Omental fat pad (tissue), 4 donors: Measurements from ENCODE around the gene RESP18. TPM values are rescaled to one million over a fixed set of nuclear protein-coding genes. Genes with fewer than 3 reads are reported as not detected.

Experiments used
- ATAC-seq: fragments of 150-250 bp; one replicate; pipeline ENCODE4 v1.9.1; 2016; ENCODE audit warnings: mild to moderate bottlenecking, moderate library complexity; ENCODE audit not compliant: low FRiP score
- DNase-seq: peaks from one replicate; pipeline ENCODE4 v3.0.0-alpha.2; 2019; ENCODE audit warnings: low spot score
- total RNA-seq, 4 donors: library from RNA; depleted of rRNA; stranded (reverse); fragments of >200 nt; gene quantifications; one replicate each; pipeline ENCODE4 v1.1.0, GENCODE V29; 2016
- TF ChIP-seq, protein P1 (sequence below), 3 donors: fragments of 450-650 bp; IDR thresholded peaks; one replicate each; pipeline ENCODE4 v1.5.1; 2016 to 2017; ENCODE audit warnings: antibody characterized with exemption in 3 of 3, mild to moderate bottlenecking in 3 of 3, moderate library complexity in 2 of 3

The RESP18 gene
- total RNA-seq, 4 donors from 2014 or later = not detected

DNA sequence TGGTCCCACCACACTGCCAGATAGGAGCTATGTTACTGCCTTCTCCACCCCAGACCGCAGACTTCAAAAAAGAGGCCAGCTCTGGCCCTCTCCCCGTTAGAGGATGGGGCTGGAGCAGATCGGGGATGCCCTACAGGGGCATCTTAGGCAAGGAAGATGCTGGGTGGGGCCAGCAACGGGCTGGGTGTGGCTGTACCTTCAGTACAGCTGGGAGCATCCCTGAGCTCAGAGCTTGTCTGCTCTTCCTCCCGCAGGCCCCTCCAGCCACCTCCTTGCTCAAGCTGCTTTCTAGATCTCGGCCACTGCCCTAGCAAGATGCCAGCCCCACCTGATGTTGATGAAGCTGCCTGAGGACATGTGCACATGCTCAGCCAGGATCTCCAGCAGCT, 33.2 kb downstream of the RESP18 start:
- no peak for ATAC-seq
- TF ChIP-seq, protein P1, sequence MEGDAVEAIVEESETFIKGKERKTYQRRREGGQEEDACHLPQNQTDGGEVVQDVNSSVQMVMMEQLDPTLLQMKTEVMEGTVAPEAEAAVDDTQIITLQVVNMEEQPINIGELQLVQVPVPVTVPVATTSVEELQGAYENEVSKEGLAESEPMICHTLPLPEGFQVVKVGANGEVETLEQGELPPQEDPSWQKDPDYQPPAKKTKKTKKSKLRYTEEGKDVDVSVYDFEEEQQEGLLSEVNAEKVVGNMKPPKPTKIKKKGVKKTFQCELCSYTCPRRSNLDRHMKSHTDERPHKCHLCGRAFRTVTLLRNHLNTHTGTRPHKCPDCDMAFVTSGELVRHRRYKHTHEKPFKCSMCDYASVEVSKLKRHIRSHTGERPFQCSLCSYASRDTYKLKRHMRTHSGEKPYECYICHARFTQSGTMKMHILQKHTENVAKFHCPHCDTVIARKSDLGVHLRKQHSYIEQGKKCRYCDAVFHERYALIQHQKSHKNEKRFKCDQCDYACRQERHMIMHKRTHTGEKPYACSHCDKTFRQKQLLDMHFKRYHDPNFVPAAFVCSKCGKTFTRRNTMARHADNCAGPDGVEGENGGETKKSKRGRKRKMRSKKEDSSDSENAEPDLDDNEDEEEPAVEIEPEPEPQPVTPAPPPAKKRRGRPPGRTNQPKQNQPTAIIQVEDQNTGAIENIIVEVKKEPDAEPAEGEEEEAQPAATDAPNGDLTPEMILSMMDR (IDR thresholded peaks at IDR 0.05) = no peak
- DNase-seq = no peak

DNA sequence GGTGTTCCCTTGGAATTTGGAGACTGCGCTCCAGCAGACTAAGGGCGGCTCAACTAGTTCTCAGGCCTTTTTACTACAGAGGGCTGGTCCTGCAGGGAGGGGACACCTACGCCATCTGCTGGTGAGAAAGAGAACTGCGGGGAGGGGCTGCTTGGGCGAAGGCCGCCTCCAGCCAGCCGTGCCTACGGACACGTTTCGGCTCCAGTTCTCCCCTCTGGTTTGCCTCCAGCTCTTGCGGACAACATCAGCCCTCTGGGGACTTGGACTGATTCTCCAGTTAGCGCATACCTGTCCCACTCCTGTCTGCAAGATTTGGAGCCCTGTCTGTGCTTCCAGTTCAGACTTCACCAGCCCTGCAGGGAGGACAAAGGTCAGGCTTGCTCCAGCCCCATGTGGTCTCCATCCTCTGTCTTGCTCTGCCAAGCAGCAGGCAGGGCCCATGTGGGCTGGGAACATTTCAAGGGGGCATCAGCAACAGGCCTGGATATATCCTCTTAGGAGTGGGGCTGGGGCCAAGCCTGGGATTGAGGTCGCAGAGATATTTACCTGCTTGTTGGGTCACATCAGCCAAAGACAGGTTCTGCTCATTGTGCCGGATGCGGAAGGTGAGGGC, 33.7 kb downstream of the RESP18 start:
- TF ChIP-seq, protein P1 (IDR thresholded peaks at IDR 0.05) = peak in 2 of 3 donors; percentile 71 to 97
- ATAC-seq = peak; percentile 71
- peak; percentile 95 for DNase-seq

DNA sequence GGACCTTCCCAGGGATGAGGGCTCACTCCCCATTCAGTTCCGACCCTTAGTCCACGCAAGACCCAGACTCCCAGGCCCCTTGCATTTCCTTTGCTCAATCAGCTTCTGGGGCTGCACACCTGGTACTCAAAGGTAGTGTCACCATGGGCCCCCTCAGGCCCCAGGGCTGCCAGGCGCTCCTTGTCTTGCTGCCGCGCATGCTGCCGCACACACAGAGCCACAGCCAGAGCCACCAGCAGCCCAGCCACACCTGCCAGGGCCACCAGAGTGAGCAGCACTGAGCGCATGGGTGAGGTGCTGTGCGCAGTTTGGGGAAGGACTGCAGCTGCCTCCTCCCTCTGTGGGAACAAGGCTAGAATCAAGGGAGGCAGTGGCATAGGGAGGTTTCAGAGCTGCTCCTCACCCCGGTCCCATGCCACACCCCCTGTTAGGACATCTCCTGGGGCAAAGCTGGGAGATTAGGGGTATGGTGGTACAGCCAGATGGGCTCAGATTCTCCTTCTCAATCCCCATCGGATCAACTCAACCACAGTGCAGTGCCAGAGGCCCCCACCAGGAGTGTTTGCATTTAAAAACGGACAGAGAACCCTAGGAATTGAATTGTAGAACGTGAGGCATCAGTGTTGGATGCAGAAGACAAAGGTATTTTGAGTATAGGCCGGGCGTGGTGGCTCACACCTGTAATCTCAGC, 34.6 kb downstream of the RESP18 start:
- ATAC-seq = no peak
- no peak for DNase-seq
- TF ChIP-seq, protein P1 (IDR thresholded peaks at IDR 0.05) = no peak

DNA sequence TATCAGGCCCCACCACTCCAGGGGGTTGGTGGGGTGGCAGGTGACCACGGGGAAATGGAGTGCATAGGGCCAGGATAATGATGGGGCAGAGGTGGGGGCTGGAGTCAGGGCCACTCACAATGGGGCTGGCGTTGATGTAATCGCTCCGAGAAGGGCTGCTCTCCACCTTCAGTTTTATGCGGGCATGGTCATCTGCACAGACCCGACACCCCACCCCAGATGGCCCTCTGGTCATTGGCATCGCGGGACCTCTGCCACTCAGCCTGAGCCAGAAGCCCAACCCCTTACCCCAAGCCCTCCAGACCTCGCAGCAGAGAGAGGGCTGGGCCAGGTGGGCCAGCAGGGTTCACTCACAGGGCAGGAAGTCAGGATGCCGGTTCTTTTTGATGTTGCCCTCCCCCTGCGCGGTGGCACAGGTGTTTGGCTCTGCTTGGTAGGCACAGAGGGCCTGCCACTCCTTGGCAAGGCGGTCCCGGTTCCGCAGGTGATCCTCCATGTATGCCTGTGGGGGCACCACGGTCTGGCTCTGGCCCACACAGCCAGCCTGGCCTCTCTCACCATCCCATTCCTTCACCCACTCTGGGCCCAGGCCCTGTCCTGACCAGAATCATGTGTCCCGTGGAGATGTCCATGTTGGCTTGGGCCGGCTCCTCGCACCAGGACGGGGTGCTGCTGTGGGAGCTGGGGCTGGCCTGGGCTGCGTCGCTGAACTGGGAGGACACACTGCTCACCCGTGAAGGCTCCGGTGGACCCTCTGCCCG, 35.7 kb downstream of the RESP18 start:
- no peak for ATAC-seq
- TF ChIP-seq, protein P1 (IDR thresholded peaks at IDR 0.05) = no peak
- no peak for DNase-seq

DNA sequence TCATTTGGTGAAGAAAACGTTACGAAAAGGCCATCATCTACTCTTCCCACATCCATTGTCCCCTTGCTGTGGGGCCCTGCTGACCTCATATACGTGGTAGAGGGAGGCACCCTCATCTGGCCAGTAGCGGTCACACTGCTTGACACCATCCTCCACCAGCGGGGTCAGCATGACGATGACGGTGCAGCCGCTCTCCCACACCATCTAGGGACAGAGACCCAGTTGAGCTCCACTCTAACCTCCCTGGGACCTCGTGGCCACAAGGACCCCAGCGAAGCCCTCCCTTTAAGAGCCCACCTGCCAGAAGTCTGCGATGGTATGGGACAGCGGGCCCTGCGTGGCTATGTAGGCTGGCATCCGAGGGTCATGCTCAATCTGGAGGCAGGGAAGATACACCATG, 36.4 kb downstream of the RESP18 start:
- DNase-seq (no peak), ATAC-seq (no peak)
- TF ChIP-seq, protein P1 (IDR thresholded peaks at IDR 0.05) = no peak

DNA sequence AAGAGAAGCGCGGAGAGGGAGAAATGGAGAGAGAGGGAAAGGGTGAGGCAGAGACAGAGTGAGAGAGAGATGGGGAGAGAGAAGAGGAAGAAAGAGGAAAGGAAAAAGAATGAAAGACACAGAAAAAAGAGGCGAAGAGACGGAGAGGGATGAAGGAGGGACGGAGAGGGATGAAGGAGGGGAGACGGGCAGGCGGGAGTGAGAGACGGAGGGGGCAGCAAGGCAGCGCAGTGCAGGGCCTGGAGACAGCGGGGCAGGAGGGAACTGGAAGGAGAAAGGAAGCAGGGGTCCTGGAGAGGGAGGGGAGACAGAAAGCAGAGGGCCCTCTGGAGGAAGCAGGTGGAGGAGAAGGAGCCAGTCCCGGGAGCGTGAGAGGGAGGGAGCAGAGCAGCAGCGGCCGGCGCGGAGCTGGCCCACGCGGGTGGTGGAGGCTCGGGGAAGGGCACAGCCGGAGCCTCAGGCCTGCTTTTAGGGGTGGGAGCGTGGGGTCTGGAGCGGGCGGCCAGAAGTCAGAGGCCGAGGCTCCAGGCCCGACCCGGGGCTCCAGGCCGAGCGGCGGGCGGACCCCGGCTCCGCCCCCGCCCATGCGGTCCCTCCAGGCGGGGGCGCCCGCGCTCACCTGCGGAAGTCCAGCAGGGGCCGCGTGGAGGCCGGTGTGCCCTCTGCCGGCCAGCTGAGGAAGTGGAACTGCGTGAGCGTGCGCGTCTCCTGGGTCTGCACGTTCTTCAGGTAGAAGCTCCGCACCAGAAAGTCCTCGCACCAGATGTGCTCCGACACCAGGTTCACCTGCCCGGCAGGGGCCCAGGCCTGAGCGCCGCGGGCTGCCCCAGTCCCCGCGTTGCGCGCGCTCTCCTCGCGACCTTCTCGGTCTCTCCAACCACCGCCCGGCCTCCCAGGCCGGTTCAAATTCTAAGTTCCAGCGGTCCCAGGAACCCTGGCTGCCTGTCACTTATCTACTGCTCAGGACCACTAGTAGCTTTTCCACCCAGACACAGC, 37.9 kb downstream of the RESP18 start:
- TF ChIP-seq, protein P1 (IDR thresholded peaks at IDR 0.05) = peak in 2 of 3 donors; percentile 69 to 98
- peak; percentile 70 for DNase-seq

More for the DNA sequence above, 37.9 kb downstream of the RESP18 start:
- ATAC-seq = peak; percentile 92
